ENCODE data around the gene C11orf16. TPM values are rescaled to one million over a fixed set of nuclear protein-coding genes. Genes with fewer than 3 reads are reported as not detected.

Gene C11orf16
- total RNA-seq, 2 donors from 2014 or later = not detected

DNA sequence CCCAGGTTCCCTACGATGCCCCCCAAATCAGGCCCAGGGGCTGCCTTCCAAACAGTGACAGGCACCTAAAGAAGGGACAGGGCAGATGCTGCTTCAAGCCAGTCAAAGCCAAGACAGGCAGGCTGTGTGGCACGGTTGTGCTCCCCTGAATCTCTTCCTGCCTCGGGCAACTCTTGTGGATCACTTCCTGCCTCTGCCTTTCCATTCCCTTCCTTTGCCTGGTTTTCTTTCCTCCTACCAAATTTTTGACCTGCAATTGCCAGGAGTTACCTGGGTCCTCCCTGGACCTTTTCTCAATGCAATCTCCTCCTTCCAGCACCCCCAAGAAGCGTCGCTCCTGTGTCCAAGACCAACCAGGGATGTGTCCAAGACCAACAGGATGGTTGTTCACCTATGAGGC lies 5.5 kb downstream of the C11orf16 start:
- no peak for DNase-seq (ENCODE audit: low spot score)
- no peak for ATAC-seq (ENCODE audit: insufficient number of reproducible peaks, low FRiP score, low read depth)
- Histone ChIP-seq H3K27ac (no peak overlapping the region), H3K36me3 (no peaks in the 10 kb centered on the region), H3K4me1 (ENCODE audit: control insufficient read depth in 1 of 2, low read depth in 2 of 2) (no peaks in the 10 kb centered on the region), H3K4me3 (no peak overlapping the region), H3K27me3 (replicated peaks; ENCODE audit: insufficient read depth) (no peaks in the 10 kb centered on the region), H3K9me3 (no peaks in the 10 kb centered on the region)
- no peak for TF ChIP-seq CTCF (IDR thresholded peaks at IDR 0.05)

- no peak overlapping the region for H3K4me3 ChIP-seq
- no peak overlapping the region for H3K27ac ChIP-seq
- no peaks in the 10 kb centered on the region for H3K4me1 ChIP-seq (ENCODE audit: control insufficient read depth in 1 of 2, low read depth in 2 of 2)
- DNase-seq (ENCODE audit: low spot score) = no peak
- ATAC-seq (ENCODE audit: insufficient number of reproducible peaks, low FRiP score, low read depth) = no peak
- H3K9me3 ChIP-seq = no peaks in the 10 kb centered on the region
- TF ChIP-seq CTCF (IDR thresholded peaks at IDR 0.05) = no peak
- no peaks in the 10 kb centered on the region for H3K27me3 ChIP-seq (replicated peaks; ENCODE audit: insufficient read depth)
- H3K36me3 ChIP-seq = peaks cover 6% of the 10 kb centered on the region
These were observed 6.5 kb downstream of the C11orf16 start for GRCh38 chr11:8926236-8926635.

DNA sequence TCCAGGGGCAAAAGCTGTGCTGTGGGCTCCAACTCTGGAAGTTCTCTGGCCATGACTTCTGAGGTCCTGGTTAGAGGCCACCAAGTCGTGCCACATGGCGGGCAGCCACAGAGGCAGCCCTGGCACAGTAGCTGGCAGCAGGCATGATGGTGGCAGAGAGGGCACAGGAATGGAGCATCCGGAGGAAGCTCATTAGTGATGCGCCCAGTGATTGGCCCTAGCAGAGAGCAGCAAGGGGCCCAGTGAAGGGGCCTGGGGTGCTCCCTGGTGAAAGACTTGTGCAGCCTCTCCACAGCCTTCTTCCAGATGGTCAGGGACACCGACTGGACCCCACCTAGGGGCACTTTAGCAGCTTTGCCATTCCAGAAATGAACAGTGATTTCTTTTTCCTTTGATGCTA lies 7.0 kb downstream of the C11orf16 start:
- ATAC-seq (ENCODE audit: insufficient number of reproducible peaks, low FRiP score, low read depth) (no peak), DNase-seq (ENCODE audit: low spot score) (no peak)
- no peak overlapping the region for H3K27ac ChIP-seq
- peaks cover 8% of the 10 kb centered on the region for H3K36me3 ChIP-seq
- no peaks in the 10 kb centered on the region for H3K4me1 ChIP-seq (ENCODE audit: control insufficient read depth in 1 of 2, low read depth in 2 of 2)
- H3K4me3 ChIP-seq = no peak overlapping the region
- no peak for TF ChIP-seq CTCF (IDR thresholded peaks at IDR 0.05)
- H3K9me3 ChIP-seq = no peaks in the 10 kb centered on the region
- H3K27me3 ChIP-seq (replicated peaks; ENCODE audit: insufficient read depth) = no peaks in the 10 kb centered on the region

DNA sequence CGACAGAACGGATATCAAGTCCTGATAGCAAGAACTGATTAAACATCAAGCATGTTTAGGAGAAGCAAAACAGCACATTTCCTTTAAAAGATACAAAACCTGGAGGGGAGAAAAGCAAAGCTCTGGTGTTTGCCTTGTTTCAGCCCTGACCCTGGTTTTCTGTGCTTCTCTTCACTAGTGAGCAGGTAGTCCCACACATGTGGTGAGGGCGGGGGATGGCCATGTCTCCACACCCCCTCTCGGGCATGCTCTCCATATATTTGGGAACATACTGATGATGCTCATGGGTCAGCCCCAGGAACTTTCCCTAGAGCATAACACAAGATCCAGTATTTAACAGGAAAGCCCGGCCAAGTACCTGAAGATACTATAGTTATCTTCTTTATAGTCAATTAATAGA lies 10.1 kb downstream of the C11orf16 start:
- no peak for DNase-seq (ENCODE audit: low spot score)
- H3K36me3 ChIP-seq = peaks cover 22% of the 10 kb centered on the region
- no peaks in the 10 kb centered on the region for H3K9me3 ChIP-seq
- ATAC-seq (ENCODE audit: insufficient number of reproducible peaks, low FRiP score, low read depth) = no peak
- no peak for TF ChIP-seq CTCF (IDR thresholded peaks at IDR 0.05)
- peaks cover 0 to 8% of the 10 kb centered on the region in 2 donors for H3K4me1 ChIP-seq (ENCODE audit: control insufficient read depth in 1 of 2, low read depth in 2 of 2)
- H3K27me3 ChIP-seq (replicated peaks; ENCODE audit: insufficient read depth) = no peaks in the 10 kb centered on the region
- H3K27ac ChIP-seq = no peak overlapping the region
- no peak overlapping the region for H3K4me3 ChIP-seq

DNA sequence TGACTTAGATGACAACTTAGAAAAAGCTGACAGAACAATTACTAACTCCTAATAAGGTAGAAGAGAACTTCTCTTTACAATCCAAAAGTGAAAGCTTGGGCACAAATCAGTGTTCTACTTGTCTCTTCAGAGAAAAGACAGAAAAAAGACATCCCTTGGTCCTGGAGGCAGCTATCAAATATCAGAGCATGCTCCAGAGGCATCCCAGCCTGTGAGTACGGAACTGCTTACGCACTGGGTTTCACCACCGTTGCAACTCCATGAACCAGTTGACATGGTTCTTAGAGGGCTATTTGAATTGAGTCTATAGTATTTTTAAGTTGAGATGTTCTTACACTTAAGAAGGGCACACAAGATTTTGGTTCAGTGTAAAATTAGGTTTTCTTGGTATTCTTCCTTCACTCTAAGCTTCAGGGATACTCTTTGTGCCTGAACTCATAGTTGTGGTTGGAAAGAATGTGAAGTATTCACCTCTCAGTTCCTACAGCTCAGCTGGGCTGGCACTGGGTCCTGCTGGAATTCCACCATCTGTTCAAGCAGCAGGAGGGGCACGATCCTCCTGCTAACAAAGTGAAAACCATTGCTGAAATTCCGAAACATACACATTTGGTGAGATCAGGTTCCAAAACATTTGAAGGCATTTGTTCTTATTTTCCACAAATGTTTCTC lies 15.5 kb downstream of the C11orf16 start:
- DNase-seq (ENCODE audit: low spot score) = no peak
- no peak for TF ChIP-seq CTCF (IDR thresholded peaks at IDR 0.05)

More for the DNA sequence above, 15.5 kb downstream of the C11orf16 start:
- Histone ChIP-seq H3K9me3 (no peaks in the 10 kb centered on the region), H3K36me3 (peaks cover 22% of the 10 kb centered on the region), H3K4me1 (ENCODE audit: control insufficient read depth in 1 of 2, low read depth in 2 of 2) (peaks cover 14 to 55% of the 10 kb centered on the region in 2 donors), H3K4me3 (peak overlapping the region; percentile 54), H3K27me3 (replicated peaks; ENCODE audit: insufficient read depth) (no peaks in the 10 kb centered on the region), H3K27ac (peak overlapping the region; percentile 64 to 76)
- peak; percentile 70 for ATAC-seq (ENCODE audit: insufficient number of reproducible peaks, low FRiP score, low read depth)
